ENCODE data around the gene GNA12.

The GNA12 gene

GRCh38 chr7:2817456-2817855, 26.7 kb downstream of the GNA12 start:
- no peak for DNase-seq (ENCODE audit: low read depth in 2 of 2)

GRCh38 chr7:2815875-2816245, 28.2 kb downstream of the GNA12 start:
- no peak for DNase-seq (ENCODE audit: low read depth in 2 of 2)

- no peak for DNase-seq (ENCODE audit: low read depth in 2 of 2)
Measured at GRCh38 chr7:2814946-2815874, 28.9 kb downstream of the GNA12 start.

GRCh38 chr7:2814186-2814945, 29.7 kb downstream of the GNA12 start:
- DNase-seq (ENCODE audit: low read depth in 2 of 2): no peak

DNA sequence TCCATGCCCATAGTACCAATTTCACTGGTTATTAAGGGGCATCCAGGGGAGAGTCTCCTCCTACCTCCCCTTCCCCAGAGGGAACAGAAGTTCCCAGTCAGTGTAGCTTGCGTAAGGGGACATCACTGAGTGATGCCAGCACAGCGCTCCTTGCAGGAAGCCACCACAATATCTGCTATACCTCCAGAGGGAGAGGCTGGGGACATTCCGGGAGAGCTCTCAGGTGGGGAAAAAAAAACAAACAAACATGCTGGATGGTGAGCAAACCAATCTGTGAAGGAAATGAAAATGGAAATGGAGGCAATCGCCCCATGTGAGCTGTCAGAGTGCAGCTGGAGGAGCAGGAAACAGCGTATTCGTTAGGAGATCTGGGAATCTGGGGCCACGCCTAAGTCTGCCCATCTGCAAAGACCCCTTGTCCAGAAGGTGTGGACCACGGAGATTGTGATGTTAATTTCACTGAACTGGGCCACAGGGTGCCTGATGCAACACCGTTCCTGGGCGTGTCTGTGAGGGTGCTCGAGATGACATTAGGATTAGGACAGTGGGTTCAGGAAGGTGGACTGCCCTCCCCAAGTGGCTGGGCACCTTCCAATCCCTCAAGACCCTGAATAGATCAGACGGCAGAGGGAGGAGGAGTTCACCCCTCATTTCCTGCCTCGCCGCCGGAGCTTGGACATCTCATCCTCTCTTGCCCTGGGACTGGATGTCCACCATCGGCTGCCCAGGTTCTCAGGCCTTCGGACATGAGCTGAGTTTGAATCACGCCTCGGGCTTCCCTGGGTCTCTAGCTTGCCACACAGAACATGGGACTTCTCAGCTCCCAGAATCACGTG, 30.5 kb downstream of the GNA12 start:
- DNase-seq (ENCODE audit: low read depth in 2 of 2): no peak

DNA sequence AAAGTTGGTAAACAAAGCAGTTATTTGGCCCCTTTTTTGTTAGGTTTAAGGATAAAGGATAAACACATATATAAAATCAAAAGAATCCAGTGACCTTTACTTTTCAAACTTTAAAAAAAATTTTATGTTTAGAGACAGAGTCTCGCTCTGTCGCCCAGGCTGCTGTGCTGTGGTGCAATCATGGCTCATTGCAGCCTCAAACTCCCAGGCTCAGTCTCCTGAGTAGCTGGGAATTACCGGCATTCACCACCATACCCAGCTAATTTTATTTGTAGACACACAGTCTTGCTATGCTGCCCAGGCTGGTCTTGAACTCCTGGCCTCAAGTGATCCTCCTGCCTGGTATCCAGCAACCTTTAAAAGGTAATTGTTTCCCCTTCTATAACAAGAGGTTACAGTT, 31.3 kb downstream of the GNA12 start:
- no peak for DNase-seq (ENCODE audit: low read depth in 2 of 2)

DNA sequence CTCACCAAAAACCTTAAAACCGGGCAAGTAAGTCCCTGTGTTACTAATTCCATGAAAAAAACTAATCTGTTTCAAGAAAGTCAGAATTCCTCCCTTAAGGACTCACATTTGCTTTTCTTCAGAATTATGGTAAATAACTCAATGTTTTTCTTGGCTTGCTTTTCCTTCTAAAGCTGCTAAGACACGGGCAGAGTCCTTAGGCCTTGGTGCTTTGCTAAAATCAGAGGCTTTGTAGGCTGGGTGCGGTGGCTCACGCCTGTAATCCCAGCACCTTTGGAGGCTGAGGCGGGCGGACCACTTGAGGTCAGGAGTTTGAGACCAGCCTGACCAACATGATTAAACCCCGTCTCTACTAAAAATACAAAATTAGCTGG, 32.0 kb downstream of the GNA12 start:
- no peak for DNase-seq (ENCODE audit: low read depth in 2 of 2)

GRCh38 chr7:2811476-2812113, 32.5 kb downstream of the GNA12 start:
- DNase-seq (ENCODE audit: low read depth in 2 of 2): no peak

- no peak for DNase-seq (ENCODE audit: low read depth in 2 of 2)
Measured at GRCh38 chr7:2810682-2811415, 33.3 kb downstream of the GNA12 start.

DNA sequence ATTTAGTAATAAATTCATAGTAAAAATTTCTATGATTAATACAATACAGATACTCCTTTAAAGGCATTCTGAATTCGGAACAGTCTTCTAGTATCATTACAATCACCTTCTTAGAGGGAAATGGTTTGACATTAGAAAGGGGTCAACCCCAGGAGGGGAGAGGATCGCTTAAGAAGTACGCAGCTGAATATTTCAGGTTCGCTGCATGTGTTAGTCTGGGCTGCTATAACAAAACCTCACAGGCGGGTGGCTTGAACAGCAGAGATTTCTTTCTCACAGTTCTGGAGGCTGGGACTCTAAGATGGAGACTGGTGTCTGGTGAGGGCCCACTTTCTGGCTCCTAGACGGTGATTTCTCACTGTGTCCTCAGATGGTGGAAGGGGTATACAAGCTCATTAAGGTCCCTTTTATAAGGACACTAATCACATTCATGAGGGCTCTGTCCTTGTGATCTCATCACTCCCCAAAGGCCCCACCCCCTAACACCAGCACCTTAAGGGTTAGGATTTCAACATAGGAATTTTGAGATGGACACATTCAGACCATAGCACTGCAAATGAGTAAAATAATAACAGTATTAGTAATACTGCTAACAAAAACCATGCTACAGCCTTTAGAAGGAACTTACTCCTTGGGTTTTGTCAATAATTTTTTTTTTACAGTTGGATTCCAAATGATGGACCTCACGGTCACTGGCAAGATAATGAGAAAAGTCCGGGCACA, 34.0 kb downstream of the GNA12 start:
- DNase-seq (ENCODE audit: low read depth in 2 of 2): no peak

GRCh38 chr7:2808891-2809665, 35.0 kb downstream of the GNA12 start:
- no peak for DNase-seq (ENCODE audit: low read depth in 2 of 2)

DNA sequence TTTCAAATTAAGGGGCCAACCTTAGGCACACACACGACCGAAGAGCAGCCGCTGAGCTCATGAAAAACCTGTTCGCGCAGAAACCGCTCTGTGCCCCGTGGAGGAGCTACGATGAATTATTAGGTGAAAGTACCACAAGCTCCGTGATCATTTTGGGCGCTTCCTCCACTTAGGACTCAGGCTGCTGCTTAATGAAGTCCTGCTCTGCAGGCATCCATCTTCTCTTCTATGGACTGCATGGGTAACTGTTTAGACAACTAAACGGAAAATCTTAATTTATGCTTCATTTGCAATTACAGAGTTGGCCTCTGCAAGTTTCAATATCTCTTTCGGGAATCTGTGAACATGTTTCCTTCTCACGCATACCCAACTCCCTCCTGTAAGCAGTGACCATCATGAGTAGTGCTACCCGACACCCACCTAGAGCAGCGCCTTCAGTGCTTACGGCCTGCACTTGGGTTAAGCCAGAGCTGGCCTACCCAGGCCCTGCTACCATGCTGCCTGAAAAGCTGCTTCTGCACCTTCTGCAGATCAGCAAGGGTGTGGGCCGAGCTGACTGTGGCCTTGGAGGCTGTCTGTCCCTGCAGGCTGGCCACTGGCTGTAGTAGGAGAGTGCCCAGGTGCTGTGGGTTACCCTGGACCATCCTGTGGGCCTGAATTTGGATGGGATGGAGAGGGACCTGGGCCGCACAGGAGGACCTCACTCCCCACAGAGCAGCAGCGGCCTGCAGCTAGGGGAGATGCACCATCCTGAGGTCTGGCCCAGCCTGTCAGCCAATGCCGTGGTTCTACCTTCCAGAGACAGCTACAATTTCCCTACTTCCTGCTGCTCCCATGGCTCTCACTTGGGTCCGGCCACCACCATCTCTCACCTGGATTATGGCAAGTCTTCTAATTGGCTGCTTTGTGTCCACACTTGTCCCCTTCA, 36.0 kb downstream of the GNA12 start:
- DNase-seq (ENCODE audit: low read depth in 2 of 2): no peak

DNA sequence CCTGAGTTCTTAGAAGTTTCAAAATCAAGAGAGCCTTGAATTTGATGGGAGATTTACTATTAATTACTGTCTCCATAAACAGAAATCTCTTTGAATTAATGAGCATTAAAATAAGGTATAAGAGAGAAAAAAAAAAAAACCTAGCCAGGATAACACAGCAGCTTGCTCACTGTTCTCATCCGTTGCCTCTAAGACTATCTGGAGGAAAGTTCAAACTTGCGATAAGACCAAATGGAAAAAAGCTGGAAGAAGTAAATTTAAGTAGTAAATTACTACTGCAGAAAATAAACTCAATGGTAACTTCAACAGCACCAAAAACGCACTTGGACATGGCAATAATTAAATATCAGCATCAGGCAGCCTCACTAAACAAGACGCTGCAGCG, 36.7 kb downstream of the GNA12 start:
- DNase-seq (ENCODE audit: low read depth in 2 of 2): no peak

- no peak for DNase-seq (ENCODE audit: low read depth in 2 of 2)
Measured at GRCh38 chr7:2806571-2806970, 37.5 kb downstream of the GNA12 start.

DNA sequence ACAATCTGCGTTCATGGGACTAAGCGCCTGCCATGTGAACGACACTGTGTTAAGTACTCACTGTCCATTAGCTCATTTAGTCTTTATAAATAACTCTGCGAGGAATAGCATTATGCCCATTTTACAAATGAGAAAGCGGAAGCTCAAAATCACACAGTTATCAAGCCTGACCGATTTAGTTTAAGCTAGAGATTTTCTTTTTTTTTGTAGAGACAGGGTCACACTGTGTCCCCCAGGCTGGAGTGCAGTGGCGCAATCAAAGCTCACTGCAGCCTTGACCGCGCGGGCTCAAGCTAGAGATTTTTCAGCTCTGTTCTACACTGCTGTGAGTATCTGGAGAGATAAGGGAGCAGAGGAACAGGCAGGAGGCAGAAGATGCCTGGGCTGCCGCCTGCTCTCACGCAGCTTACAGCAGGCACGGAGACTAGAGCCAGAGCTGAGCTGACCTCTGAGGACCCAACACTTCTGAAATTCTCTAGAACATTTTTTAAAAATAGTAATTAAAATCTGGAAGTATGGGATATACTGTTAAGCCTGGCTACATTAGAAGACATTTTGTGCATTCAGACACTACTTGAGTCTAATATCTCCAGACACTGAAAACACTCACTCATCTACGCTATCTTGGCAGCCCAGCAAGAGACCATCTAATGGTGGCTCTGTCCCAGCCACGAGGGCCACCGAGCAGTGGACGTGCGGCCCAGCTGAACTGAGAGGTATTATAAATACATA, 38.7 kb downstream of the GNA12 start:
- no peak for DNase-seq (ENCODE audit: low read depth in 2 of 2)

GRCh38 chr7:2804227-2804763, 39.8 kb downstream of the GNA12 start:
- DNase-seq (ENCODE audit: low read depth in 2 of 2): no peak

DNA sequence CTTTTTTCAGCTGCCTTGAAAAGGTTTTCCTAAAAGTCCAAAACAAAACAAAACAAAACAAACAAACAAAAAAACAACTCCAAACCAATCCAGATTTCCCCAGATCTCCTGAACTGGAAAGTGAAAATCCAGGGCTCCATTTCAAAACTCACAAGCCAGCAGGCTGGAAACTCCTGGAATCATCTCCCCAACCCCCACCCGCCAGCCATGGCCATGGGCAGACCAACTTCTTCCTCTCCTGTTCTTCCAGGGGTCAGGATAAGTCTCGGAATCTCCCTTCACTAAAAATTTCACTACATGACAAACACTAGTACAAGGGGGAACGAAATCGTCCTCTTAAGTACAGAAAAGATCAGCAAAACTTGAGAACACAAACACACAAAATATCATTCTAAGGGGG, 40.4 kb downstream of the GNA12 start:
- no peak for DNase-seq (ENCODE audit: low read depth in 2 of 2)

- no peak for DNase-seq (ENCODE audit: low read depth in 2 of 2)
Measured at GRCh38 chr7:2803342-2803692, 40.8 kb downstream of the GNA12 start.
